ENCODE measurements around the gene TRIM44.
A peak's percentile ranks its signal among the peaks of the same experiment; 100 is the strongest.

The TRIM44 gene

GRCh38 chr11:35723493-35723892 lies 60.9 kb downstream of the TRIM44 start:
- DNase-seq (ENCODE audit: low read depth in 2 of 2), result no peak
- H3K4me3 ChIP-seq (replicated peaks in 1 of 2; ENCODE audit: low read depth in 2 of 2, low read length in 2 of 2), result no peak overlapping the region
- TF ChIP-seq CTCF (IDR thresholded peaks at IDR 0.05; ENCODE audit: low read depth, low read length), result no peak

DNA sequence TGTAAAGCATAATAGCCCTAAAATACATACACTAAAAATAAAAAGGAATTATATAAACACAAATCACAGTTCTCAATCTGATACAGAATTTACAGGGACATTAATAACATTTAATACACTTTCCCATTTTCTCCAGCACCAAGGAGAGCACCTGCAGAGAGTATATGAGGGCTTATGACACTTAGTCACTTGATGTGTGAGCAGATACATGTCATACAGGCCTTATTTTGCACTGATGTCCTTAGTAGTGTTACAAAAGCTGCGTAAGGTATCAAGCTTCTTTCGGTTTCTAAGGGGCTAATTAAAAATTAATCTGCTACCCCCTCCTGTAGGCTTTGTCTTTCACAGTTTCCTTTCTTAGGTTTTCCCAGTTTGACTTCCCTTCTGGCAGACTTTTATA lies 61.3 kb downstream of the TRIM44 start:
- peak; percentile 7 to 33 for DNase-seq (ENCODE audit: low read depth in 2 of 2)
- H3K4me3 ChIP-seq (replicated peaks in 1 of 2; ENCODE audit: low read depth in 2 of 2, low read length in 2 of 2), result no peak overlapping the region
- TF ChIP-seq CTCF (IDR thresholded peaks at IDR 0.05; ENCODE audit: low read depth, low read length), result no peak

- DNase-seq (ENCODE audit: low read depth in 2 of 2), result peak; percentile 52 to 87
- no peak overlapping the region for H3K4me3 ChIP-seq (replicated peaks in 1 of 2; ENCODE audit: low read depth in 2 of 2, low read length in 2 of 2)
- TF ChIP-seq CTCF (IDR thresholded peaks at IDR 0.05; ENCODE audit: low read depth, low read length), result no peak
Observed at GRCh38 chr11:35725885-35726284, 63.3 kb downstream of the TRIM44 start.

GRCh38 chr11:35727140-35727539 lies 64.6 kb downstream of the TRIM44 start:
- no peak overlapping the region for H3K4me3 ChIP-seq (replicated peaks in 1 of 2; ENCODE audit: low read depth in 2 of 2, low read length in 2 of 2)
- DNase-seq (ENCODE audit: low read depth in 2 of 2), result no peak
- no peak for TF ChIP-seq CTCF (IDR thresholded peaks at IDR 0.05; ENCODE audit: low read depth, low read length)

DNA sequence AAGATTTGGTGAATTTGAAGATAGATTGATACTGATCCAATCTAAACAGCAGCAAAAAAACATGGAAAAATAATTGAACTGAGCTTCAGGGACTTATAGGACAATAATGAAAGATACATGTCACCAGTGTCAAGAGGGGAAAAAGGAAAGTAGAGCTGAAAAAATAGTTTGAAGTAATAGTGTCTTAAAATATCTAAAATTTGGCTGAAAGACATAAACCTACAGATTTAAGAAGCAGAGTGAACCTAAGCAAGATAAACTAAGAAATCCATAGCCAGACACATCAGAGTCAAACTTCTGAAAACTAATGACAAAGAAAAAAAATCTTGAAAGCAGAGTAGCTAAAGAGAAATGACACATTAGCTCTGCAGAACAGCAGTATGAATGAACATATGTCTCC lies 67.7 kb downstream of the TRIM44 start:
- TF ChIP-seq CTCF (IDR thresholded peaks at IDR 0.05; ENCODE audit: low read depth, low read length), result no peak
- no peak overlapping the region for H3K4me3 ChIP-seq (replicated peaks in 1 of 2; ENCODE audit: low read depth in 2 of 2, low read length in 2 of 2)
- DNase-seq (ENCODE audit: low read depth in 2 of 2), result no peak

GRCh38 chr11:35734669-35735410 lies 72.3 kb downstream of the TRIM44 start:
- no peak overlapping the region for H3K4me3 ChIP-seq (replicated peaks in 1 of 2; ENCODE audit: low read depth in 2 of 2, low read length in 2 of 2)
- no peak for DNase-seq (ENCODE audit: low read depth in 2 of 2)
- TF ChIP-seq CTCF (IDR thresholded peaks at IDR 0.05; ENCODE audit: low read depth, low read length), result no peak

DNA sequence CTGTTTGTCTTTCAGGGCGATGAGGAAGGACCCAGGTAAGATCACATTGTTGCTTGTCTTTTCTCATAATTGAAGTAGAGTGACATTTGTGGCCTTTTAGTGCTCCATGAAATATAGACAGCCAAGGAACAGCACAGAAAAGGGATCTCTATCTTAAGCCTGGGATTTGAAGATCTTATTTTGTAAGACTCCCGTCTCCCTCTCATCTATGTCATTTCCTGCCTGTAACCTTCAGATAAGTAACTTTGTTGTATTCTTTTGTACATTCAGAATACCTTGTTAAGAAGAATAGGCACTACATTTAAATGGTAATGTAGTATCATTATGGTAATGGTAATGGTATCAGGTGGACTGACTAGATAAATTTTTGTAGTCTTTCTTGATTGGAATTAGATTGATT lies 72.8 kb downstream of the TRIM44 start:
- no peak for TF ChIP-seq CTCF (IDR thresholded peaks at IDR 0.05; ENCODE audit: low read depth, low read length)
- DNase-seq (ENCODE audit: low read depth in 2 of 2), result no peak
- H3K4me3 ChIP-seq (replicated peaks in 1 of 2; ENCODE audit: low read depth in 2 of 2, low read length in 2 of 2), result no peak overlapping the region
